DOHH2 (cell line): ENCODE results near the gene JPH2.

Experiments
- CTCF ChIP-seq: fragments of 200-600 bp; sonication (generic); IDR thresholded peaks from one replicate; pipeline ENCODE4 v1.5.1; 2014; ENCODE audit warnings: antibody characterized with exemption, mild to moderate bottlenecking, low read depth, low read length; ENCODE audit not compliant: poor library complexity, severe bottlenecking
- EZH2phosphoT487 ChIP-seq: fragments of 200-600 bp; sonication (generic); IDR thresholded peaks from 2 replicates; pipeline ENCODE4 v1.6.1; 2017; ENCODE audit warnings: borderline replicate concordance, mild to moderate bottlenecking, antibody characterized with exemption, low read length, moderate library complexity, mixed read lengths

GRCh38 chr20:44231713-44232468 lies 44.9 kb upstream of the JPH2 start:
- no peak for TF ChIP-seq CTCF
- no peak for TF ChIP-seq EZH2phosphoT487
